HG03521 (cell line): ENCODE results near the gene CSPG5.

ENCODE experiments used
- ATAC-seq: cut with Tn5 transposase; IDR thresholded peaks from one replicate; pipeline ENCODE4 v1.9.1; 2021; ENCODE audit warnings: mild to moderate bottlenecking, moderate library complexity; ENCODE audit not compliant: unreplicated experiment

Gene CSPG5

DNA sequence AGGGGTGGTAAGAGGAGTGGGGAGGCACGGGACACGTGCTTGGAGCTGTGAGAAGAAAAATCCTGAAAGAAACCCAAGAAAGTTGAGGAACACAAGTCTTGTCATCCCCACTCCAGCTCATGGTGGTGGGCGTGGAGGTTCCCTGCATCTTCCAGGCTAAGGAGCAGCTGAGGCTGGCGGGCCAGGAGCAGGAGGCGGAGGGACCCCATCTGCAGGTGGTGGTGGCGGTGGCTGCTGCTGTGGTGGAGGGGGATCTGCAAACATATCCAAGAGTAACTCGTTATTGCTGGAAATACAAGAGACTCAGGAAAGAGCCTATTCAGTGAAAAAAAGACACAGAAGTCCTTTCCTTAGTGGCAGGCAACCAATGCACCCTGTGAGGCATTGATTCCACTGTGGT is 9.4 kb upstream of the CSPG5 start:
- no peak for ATAC-seq

DNA sequence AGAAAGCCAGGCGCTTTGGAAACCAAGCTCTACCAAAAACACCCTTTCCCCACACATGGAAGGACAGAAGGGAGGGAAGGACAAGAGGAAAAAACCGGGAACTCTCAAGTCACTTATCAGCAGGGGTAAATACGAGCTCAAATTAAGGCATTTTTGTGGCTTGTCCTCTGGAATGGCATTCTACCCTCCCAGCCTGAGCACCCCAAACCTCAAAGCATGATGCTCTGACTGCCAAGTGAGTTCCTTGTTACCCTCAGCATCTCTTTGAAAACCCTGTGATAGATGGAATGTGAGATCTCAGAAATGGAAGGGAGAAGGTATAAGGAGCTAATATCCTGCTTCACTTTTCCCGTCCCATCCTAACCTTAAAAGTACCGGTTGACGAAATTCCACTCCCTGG is 8.1 kb upstream of the CSPG5 start:
- no peak for ATAC-seq

DNA sequence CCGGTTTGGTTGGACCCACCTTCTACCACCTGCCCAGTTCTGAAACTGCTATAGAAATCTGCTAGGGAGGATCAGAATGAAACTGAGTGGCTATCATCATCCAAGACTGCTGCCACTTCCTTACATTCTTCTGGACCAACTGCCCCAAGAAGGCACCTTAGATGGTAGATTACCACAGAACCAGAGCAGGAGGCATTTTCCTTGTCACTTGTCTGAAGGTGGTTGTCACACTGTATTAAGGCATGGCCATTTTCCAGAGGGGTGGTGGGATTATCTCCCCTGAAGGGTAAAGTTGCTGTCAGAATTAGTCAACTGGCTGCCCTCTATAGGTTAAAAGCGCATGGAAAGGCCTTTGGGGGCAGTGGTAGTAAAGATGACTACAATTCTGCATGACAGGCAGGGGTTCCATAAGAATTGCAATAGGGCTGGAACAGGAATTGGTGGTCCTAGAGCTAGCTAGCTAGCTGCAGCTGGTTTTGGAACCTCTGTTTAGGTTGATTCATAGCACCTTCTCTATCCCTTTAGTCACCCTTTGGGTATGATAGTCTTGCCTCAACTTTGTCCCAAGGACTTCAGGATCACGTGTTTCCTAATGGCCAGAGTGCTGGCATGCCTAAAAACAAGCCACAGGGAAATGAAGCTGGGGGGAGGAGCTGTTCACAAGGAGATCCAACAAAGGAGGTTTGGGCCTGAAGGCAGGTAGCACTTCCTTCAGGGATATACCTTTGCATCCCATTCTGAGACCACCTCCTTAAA is 4.8 kb upstream of the CSPG5 start:
- no peak for ATAC-seq

DNA sequence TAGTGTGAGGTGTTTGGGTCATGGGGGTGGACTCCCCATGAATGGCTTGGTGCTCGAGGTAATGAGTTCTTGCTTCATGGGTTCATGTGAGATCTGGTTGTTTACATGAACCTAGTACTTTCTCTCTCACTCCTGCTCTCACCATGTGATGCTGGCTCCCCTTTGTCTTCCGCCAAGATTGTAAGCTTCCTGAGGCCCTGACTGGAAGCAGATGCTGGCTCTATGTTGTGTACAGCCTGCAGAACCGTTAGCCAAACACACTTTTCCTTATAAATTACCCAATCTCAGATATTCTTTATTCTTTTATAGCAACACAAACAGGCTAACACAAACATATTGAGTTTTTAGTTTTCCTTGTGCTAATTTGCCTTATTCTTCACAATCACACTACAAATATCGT is 3.2 kb upstream of the CSPG5 start:
- no peak for ATAC-seq

DNA sequence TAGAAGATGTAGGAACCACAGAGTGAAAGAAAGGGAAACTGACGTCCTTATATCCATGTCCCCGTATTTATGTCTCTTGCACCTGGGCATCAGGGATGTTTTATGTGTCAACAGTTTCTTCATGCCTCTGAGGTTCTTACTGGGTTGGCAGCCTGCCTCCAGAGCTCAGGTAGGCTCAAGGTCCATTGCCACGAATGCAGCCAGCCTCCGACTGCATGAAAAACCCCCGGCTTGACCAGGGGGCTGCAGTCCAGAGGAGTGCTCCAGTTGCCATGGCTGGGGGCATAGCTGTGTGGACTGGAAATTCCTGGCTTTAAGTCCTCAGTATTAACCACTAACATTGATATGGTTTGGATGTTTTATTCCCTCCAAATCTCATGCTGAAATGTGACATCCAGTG is 2.8 kb upstream of the CSPG5 start:
- ATAC-seq: no peak

DNA sequence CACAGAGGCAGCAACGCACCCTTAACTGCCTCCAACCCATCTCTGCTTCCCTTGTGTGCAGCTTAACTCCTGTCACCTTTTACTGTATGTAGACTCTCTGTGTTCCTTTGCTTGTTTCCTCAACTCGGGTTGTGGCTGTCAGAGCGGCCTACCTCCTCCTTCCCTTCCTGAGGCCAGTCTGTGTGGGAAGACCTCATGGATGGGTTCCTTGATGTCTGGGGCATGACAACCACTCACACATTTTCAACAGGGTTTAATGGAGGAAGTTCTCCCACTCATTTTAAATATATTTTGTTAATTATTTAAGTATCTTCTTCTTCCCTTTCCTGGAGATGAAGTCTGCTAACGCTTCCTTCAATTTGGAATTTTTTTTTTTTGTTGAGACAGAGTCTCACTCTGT is 1.8 kb upstream of the CSPG5 start:
- no peak for ATAC-seq

DNA sequence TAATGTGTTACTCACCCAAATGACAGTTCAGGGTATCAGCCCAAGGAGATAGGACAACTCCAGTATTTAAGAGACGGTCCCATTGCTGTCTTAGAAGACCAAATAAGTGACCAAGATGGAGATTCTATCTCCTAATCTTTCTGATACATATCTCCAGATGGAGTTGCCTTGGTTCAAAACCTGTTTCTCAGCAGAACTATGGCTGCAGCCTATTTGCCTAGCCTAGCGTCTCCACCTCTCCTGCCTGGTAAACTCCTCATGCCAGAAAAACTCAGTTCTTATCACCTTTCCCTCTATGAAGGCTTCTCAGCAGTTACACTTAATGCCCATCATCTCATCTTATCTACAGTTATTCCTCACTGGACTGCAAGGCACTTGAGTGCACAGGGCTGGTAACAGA is 1.2 kb upstream of the CSPG5 start:
- no peak for ATAC-seq

DNA sequence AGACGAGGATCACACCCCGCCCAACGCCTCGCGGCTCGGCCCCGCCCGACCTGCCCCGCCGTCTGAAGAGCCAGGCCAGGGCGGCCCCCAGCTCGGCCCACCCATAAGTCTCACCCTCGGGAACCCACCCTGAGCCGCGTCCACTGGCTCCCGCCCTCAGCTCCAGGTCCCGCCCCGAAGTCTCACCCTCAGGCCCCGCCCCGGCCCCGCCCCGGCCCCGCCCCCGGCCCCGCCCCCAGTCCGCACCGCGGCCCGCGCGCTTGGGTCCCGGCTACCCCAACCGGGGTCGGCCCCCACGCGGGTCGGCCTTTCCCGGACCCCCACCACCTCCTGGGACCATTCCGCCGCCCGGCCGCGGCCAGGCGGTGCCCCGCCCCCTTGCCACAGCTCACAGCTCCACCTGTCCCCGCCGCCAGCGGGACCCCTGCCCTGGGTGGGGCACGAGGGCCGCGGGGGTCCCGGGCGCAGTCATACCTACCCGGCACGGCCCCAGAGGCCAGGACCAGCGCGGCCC is 489 bp downstream of the CSPG5 start:
- ATAC-seq: no peak

DNA sequence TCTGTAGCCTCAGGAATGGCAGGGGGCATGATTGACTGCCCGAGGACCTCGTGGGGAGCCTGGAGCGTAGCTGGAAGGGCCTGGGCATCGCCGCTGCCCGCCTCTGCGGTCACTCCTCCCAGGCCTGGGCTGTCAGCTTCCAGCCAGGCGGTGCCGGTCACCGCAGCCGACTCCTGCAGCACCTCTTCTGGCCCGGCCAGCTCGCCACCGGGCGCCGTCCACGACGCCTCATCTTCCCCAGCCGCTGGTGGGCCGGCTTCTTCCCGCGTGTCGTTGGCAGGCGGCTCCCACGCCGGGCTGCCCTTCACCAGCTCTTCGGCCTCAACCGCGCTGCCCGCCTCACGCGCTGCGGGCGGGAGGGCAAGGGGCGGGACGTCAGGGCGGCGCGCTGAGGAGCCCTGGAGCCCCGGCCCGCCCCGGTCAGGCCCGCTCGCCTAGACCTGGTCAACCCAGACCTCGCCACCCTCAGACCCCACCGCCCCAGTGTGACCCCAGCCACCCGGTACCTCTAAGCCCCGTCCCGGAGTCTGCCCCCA is 1.0 kb downstream of the CSPG5 start:
- no peak for ATAC-seq

DNA sequence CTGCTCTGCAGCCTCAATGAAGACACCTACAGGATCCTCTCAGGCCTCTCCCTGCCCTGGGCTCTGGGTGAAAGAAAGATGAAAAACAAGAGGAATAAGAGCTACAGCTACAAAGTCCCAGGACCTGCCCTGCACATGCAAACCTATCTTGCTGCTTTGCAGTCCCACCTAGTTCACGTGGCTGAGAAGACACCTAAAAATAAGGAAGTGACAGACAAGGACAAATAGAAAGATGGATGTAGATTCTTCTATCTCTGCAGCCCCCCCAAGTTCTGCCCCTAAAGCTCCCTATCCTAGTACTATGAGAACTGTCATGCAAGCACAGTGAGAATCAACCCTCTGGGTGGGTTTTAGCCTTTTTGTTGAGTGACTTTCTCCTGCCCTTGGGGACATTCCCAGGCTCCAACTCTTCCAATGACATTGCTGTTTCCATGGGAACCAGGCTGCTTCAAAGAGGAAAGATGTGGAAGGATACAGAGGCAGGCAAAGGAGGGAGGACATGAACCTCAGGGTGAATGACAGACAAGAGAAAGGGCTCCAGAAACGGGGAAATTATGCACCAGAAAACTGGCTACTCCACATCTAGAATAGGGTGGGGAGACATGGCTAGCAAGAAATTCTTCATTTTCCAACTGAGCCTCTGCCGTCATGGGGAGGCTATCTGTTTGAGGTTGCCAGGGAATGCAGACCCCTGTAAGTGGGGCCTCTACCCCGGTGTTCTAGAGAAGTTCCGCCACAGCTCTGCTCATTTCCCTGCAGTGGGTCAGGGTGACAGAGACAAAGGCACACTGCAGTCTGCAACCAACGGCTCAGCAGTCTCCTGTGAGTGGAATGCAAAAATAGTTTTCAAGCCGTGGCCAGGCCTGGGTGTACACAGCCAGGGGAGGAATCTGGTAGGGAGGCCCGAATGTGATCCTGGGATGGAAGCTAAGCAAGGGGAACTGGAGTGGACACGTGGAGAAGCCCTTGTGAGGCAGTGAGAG is 5.2 kb downstream of the CSPG5 start:
- no peak for ATAC-seq

DNA sequence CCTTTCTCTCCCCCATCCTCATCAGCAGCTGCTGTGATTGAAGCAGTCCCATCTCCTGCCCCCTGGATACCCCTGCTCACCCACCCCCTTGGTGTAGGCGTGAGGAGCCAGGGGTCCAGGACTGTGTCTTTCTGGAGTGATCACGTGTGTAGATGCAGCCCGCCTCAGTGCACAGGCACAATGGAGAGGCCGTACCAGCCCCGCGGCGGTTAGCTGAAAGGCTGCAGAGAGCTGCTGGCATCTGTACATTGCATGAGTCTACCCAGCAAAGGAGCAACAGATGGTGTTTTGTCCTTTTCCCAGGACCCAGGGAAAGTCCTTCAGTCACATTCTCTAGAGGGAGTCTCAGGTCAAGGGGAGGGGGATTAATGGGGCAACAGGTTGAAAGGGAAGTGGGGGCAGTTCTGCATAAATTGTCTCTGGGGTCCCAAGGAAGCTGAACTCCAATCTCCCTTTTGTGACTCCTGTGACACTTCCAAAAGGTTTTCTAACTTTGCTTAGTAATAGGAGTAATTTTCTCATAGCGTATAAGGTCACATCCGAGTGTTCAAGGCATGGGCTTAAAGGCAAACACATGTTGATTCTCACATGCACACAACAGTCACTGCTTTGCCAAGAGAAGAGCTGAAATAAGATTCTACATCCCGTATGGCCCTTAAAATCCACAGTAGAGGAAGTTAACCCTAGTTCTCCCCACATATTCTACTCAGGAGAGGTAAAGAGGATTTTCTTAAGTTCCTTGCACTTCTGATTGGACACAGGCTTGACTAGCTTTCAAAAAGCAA is 7.1 kb downstream of the CSPG5 start:
- no peak for ATAC-seq

DNA sequence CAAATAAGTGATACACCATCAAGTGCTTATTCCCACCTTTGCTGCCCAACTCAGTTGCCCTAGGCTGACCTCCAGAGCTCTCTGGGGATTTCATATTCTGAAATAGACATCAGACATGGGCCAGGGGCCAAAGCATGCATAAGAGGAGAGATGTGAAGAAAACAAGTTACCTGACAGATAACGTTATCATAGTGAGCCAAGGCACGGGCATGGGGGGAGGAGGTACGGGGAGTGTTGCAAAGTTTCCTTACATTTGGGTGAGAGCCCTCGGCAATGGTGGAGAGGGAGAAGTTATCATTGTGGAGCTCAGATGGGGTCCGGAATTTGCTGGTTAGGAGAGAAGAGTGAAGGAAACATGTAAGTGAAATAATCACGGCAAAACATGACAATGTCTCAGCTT is 9.8 kb downstream of the CSPG5 start:
- no peak for ATAC-seq

DNA sequence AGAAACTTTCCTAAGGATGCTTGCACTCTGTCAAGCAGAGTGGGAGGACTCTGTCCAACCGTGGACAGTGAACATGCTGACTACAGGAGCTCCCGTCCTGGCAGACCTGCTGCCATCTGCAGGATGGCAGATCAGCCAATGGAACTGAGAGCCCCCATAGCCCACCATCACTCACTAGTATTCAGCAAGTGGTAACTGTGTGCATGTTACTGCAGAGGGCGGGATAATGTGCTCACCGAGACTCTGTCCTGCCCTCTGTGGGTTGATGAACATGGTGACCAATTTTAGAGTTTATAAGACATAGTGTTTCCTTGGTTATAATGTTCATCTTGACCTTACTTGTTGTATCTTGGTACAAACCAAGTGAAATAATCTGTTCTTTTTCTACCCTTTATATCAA is 11.5 kb downstream of the CSPG5 start:
- no peak for ATAC-seq

DNA sequence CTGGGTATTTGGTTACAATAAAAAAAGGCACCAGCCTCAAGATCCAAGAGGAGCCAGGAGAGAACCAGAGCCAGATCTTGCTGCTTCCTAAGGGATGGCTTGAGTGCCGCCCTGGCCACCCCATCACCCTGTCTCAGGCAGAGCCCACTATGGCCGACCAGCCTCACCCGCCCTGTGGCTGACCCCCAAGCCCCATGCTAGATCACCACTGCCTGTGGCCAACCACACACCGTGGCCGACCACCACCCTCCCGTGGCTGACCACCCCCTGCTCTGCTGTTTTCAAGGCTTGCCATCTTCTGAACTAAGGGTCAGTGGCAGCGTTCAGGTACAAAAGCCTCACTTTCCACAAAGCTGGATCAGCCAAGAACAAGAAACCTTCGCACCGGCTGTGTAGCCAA is 12.0 kb downstream of the CSPG5 start:
- ATAC-seq: no peak

DNA sequence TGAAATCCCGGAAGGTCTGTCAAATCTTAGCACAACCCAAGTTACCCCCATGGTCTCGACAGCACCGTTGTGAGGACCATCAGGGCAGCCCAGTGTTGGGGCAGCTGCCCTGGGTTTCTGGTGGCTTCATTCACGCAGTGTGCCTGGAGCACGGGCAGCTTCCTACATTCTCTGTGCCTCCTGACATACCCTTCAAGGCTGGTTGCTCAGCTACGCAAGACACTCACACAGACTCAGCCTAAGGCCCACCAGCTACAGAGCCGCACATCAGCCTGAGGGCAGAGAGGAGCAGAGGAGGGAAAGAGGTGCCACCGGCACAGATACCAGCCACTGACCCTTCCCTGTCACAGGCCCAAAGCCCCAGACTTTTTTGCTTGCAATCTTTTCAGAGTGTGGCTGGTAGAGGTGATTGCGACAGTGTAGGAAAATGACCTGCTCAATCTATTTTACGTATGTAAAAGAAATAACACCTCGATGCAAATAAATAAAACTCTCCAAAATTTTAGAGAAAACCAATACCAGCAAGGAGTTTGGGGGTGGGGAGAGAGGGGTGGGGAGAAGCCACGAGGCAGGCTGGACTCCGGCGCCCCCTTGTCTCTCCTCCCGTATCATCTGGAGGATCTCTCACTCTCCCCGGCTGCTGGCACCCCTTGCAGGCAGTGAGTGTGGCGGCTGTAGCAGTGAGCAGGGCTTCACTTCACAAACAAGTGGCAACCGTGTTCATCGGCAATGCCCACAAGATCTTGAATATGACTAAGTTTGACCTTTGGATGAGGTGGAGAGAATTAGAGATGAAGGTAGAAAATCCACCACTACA is 12.7 kb downstream of the CSPG5 start:
- ATAC-seq: no peak

DNA sequence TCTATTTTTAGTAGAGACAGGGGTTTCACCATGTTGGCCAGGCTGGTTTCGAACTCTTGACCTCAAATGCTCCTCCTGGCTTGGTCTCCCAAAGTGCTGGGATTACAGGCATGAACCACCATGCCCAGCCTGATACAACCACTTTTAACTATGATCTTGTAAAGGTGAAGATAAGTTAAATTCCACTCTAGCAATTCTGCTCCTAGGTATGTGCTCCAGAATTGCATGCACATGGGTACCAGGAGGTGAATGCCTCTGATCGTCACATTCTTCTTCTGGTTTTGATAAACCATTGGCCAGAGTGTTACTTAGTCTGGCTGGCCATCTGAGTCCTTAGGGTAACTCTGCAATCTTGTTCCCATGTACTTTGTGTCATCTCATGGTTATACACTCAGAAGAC is 22.3 kb downstream of the CSPG5 start:
- ATAC-seq: no peak

DNA sequence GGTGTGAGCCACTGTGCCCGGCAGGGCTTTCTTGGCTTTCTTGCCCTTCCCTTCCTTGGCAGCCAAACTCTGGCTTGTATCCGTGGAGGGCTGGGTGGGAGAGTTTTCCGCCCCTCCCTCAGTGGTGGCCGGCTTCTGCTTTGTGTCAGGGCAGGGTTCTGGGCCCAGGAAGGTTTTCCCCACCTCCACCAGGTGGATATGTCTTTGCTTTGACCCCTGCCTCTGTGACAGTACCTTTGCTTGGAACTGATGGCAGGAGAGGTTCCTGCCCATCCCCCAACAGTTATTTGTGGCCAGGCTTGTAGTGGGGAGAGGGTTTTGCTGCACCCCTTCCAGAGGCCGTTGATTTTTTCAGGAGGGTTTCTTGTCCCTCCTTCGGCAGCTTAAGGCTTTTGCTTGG is 24.3 kb downstream of the CSPG5 start:
- ATAC-seq: no peak

DNA sequence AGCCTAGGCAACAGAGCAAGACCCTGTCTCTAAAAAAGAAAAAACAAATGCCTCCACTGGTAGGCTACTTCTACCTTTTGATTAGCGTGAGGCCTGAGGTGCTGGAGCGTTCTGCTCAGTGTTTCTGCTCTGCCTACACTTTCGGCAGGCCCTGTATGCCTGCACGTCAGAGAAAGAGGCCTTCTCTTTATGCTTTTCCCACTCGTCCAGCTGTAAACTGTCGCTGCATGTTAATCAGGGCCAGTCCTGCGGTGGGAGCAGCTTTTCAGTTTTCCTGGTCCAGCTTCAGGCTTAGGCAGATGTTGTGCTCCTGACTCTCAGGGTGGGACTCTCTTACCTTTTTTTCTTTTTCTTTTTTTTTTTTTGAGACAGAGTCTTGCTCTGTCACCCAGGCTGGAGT is 25.3 kb downstream of the CSPG5 start:
- no peak for ATAC-seq

DNA sequence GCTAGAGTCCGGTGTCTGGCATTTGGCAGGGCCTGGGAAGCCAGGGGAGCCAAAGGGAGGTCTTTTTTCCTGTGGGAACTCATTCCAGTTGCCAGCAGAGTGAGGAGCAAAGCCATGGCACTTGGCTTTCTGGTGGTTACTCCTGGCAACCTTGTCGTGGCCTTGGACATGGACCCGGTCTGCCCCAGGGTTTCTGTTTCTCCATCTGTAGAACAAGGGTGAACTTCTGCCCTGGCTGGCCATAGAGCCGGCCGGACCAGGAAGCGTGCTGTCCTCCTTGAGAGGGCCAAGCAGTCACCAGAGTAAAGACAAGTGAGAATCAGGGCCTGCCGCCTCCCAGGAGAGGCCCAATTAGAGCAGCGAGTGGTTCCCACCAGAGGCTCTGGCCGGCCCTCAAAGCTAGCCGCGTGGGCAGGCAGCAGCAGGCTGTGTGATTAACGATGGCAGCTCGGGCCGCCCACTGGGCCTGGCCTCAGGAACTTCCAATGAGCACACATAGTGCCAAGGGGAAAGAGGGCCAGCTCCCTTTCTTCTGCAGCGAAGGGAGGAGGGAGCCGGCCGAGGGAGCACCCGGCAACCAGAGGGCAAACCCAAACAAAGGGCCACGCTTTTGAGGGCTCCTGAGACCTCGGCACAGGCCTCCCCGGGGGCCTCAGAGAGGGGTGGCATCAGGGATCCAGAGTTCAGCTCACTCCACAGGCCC is 36.0 kb downstream of the CSPG5 start:
- ATAC-seq: no peak
